ENCODE measurements around the gene LTBP1. TPM values are rescaled to one million over a fixed set of nuclear protein-coding genes. Genes with fewer than 3 reads are reported as not detected.

Gene LTBP1
- total and polyA plus RNA-seq, 2 of the 13 experiments (the other 11 are each of a cell fraction or from before 2014, with no cell fraction given): 0.12 to 0.22 TPM

- Histone ChIP-seq H3K4me1 (ENCODE audit: insufficient read depth, low read length) (no peaks in the 10 kb centered on the region), H4K20me1 (ENCODE audit: insufficient read depth, low read length) (no peaks in the 10 kb centered on the region), H3K4me3 (replicated peaks in 1 of 3; ENCODE audit: insufficient read depth in 1 of 3, low read depth in 2 of 3, low read length in 3 of 3) (no peak overlapping the region), H3K27me3 (ENCODE audit: control insufficient read depth in 1 of 2, insufficient read depth in 2 of 2, low read length in 2 of 2) (no peaks in the 10 kb centered on the region), H3K36me3 (replicated peaks in 1 of 2; ENCODE audit: control insufficient read depth in 1 of 2, insufficient read depth in 2 of 2, low read length in 2 of 2) (no peaks in the 10 kb centered on the region), H3K79me2 (ENCODE audit: insufficient read depth, low read length) (no peaks in the 10 kb centered on the region), H2AFZ (ENCODE audit: low read length) (no peak overlapping the region), H3K9me3 (ENCODE audit: low read length) (no peaks in the 10 kb centered on the region), H3K27ac (ENCODE audit: extremely low read length, insufficient read depth, low read length) (no peak overlapping the region), H3K4me2 (ENCODE audit: low read depth, low read length) (no peak overlapping the region), H3K9ac (ENCODE audit: insufficient read depth, low read depth, low read length) (no peak overlapping the region)
- CTCF ChIA-PET (ENCODE audit: low intra/inter-chr PET ratio, low total read pairs): no interaction called here
- in situ Hi-C loops (cut with HindIII; ENCODE audit: extremely low pct_ligation_motif_present, low pct_unique_long_range_greater_than_20kb): no loop called here
- no peak for TF ChIP-seq RXRB (CRISPR knock-in tag; IDR thresholded peaks at IDR 0.05; ENCODE audit: borderline replicate concordance)
- TF ChIP-seq NBN (conservative IDR thresholded peaks at IDR 0.05): no peak
- TF ChIP-seq ZNF562 (CRISPR knock-in tag; IDR thresholded peaks at IDR 0.05; ENCODE audit: borderline replicate concordance): no peak
- ATAC-seq (no peak), FAIRE-seq (no peak), DNase-seq (ENCODE audit: low spot score) (no peak)
- BruUV-seq (replicated peaks): no TSS peak
- POLR2A ChIA-PET: no interaction called here
- intact Hi-C loops (cut with micrococcal nuclease; ENCODE audit: unreplicated experiment): no loop called here
- 7% methylated on average over 2 of the region's 2 CpGs for WGBS (ENCODE audit: low lambda C conversion rate)
These were observed 18.9 kb downstream of the LTBP1 start for GRCh38 chr2:32965523-32966171.

- no TSS peak for BruUV-seq (replicated peaks)
- H3K4me2 ChIP-seq (ENCODE audit: low read depth, low read length): no peak overlapping the region
- intact Hi-C loops (cut with micrococcal nuclease; ENCODE audit: unreplicated experiment): no loop called here
- no peak overlapping the region for H3K27ac ChIP-seq (ENCODE audit: extremely low read length, insufficient read depth, low read length)
- H3K4me3 ChIP-seq (replicated peaks in 1 of 3; ENCODE audit: insufficient read depth in 1 of 3, low read depth in 2 of 3, low read length in 3 of 3): no peak overlapping the region
- ATAC-seq (no peak), DNase-seq (ENCODE audit: low spot score) (no peak), FAIRE-seq (no peak)
- H3K9ac ChIP-seq (ENCODE audit: insufficient read depth, low read depth, low read length): no peak overlapping the region
- H3K4me1 ChIP-seq (ENCODE audit: insufficient read depth, low read length): no peaks in the 10 kb centered on the region
- H4K20me1 ChIP-seq (ENCODE audit: insufficient read depth, low read length): no peaks in the 10 kb centered on the region
- POLR2A ChIA-PET: no interaction called here
- 24% methylated on average over 2 of the region's 2 CpGs for WGBS (ENCODE audit: low lambda C conversion rate)
- in situ Hi-C loops (cut with HindIII; ENCODE audit: extremely low pct_ligation_motif_present, low pct_unique_long_range_greater_than_20kb): no loop called here
- peaks cover 8% of the 10 kb centered on the region; the same call in 1 of the 2 replicates for H3K9me3 ChIP-seq (ENCODE audit: low read length)
- H3K79me2 ChIP-seq (ENCODE audit: insufficient read depth, low read length): no peaks in the 10 kb centered on the region
- no peak overlapping the region for H2AFZ ChIP-seq (ENCODE audit: low read length)
- no peaks in the 10 kb centered on the region for H3K27me3 ChIP-seq (ENCODE audit: control insufficient read depth in 1 of 2, insufficient read depth in 2 of 2, low read length in 2 of 2)
- CTCF ChIA-PET (ENCODE audit: low intra/inter-chr PET ratio, low total read pairs): no interaction called here
- no peaks in the 10 kb centered on the region for H3K36me3 ChIP-seq (replicated peaks in 1 of 2; ENCODE audit: control insufficient read depth in 1 of 2, insufficient read depth in 2 of 2, low read length in 2 of 2)
- TF ChIP-seq ZNF83 (CRISPR knock-in tag; IDR thresholded peaks at IDR 0.05; ENCODE audit: borderline replicate concordance): no peak
- no peak for TF ChIP-seq NPAS2 (CRISPR knock-in tag; IDR thresholded peaks at IDR 0.05; ENCODE audit: borderline replicate concordance)
- no peak for TF ChIP-seq ISL2 (CRISPR knock-in tag; IDR thresholded peaks at IDR 0.05)
- no peak for TF ChIP-seq HOXA7 (CRISPR knock-in tag; IDR thresholded peaks at IDR 0.05)
- TF ChIP-seq ZNF503 (CRISPR knock-in tag; IDR thresholded peaks at IDR 0.05): no peak
- TF ChIP-seq, protein P1, sequence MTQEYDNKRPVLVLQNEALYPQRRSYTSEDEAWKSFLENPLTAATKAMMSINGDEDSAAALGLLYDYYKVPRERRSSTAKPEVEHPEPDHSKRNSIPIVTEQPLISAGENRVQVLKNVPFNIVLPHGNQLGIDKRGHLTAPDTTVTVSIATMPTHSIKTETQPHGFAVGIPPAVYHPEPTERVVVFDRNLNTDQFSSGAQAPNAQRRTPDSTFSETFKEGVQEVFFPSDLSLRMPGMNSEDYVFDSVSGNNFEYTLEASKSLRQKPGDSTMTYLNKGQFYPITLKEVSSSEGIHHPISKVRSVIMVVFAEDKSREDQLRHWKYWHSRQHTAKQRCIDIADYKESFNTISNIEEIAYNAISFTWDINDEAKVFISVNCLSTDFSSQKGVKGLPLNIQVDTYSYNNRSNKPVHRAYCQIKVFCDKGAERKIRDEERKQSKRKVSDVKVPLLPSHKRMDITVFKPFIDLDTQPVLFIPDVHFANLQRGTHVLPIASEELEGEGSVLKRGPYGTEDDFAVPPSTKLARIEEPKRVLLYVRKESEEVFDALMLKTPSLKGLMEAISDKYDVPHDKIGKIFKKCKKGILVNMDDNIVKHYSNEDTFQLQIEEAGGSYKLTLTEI (CRISPR knock-in tag; conservative IDR thresholded peaks at IDR 0.05): no peak
- TF ChIP-seq TBX3 (IDR thresholded peaks at IDR 0.05; ENCODE audit: borderline replicate concordance): no peak
- no peak for TF ChIP-seq KDM3A (CRISPR knock-in tag; IDR thresholded peaks at IDR 0.05; ENCODE audit: low read depth)
- no peak for TF ChIP-seq ZNF12 (CRISPR knock-in tag; IDR thresholded peaks at IDR 0.05)
- TF ChIP-seq ZFP82 (CRISPR knock-in tag; IDR thresholded peaks at IDR 0.05; ENCODE audit: borderline replicate concordance): no peak
These were observed 22.9 kb downstream of the LTBP1 start for GRCh38 chr2:32969444-32970162.

Measured in HepG2 (cell line).